SK-N-SH treated with all-trans-retinoic acid at 6 μM for 48 hours (cell line): ENCODE measurements around the gene USP17L11.
"Not testable (repeated sequence)": the region's sequence is repeated elsewhere in the genome, so short reads cannot be mapped to it uniquely, and the experiment has no call there.

Source experiments
- ARNTL ChIP-seq: fragments of 450-650 bp; formaldehyde crosslinking; IDR thresholded peaks from 2 replicates; pipeline ENCODE4 v1.5.0; 2020; ENCODE audit warnings: low read depth, mild to moderate bottlenecking, moderate library complexity, borderline replicate concordance
- BACH2 ChIP-seq: fragments of 250-450 bp; sonication (Bioruptor Pico); IDR thresholded peaks from 2 replicates; pipeline ENCODE4 v1.9.0; 2021; ENCODE audit warnings: mild to moderate bottlenecking, borderline replicate concordance
- CSDC2 ChIP-seq: fragments of 250-450 bp; sonication (Bioruptor Pico); IDR thresholded peaks from 2 replicates; pipeline ENCODE4 v1.5.0; 2020; ENCODE audit warnings: mild to moderate bottlenecking, moderate library complexity
- ESRRG ChIP-seq: fragments of 250-450 bp; sonication (Bioruptor Pico); IDR thresholded peaks from 2 replicates; pipeline ENCODE4 v1.6.1; 2021; ENCODE audit warnings: mild to moderate bottlenecking
- OSR1 ChIP-seq: fragments of 250-450 bp; sonication (Bioruptor Pico); IDR thresholded peaks from 2 replicates; pipeline ENCODE4 v1.8.0; 2022; ENCODE audit warnings: moderate library complexity, mild to moderate bottlenecking, inconsistent platforms
- PPARA ChIP-seq: fragments of 250-450 bp; sonication (Bioruptor Pico); IDR thresholded peaks from 2 replicates; pipeline ENCODE4 v1.5.0; 2020; ENCODE audit warnings: mild to moderate bottlenecking, borderline replicate concordance
- RARB ChIP-seq: fragments of 250-450 bp; sonication (Bioruptor Pico); IDR thresholded peaks from 2 replicates; pipeline ENCODE4 v1.8.0; 2021; ENCODE audit warnings: mild to moderate bottlenecking, moderate library complexity
- ZFP3 ChIP-seq: fragments of 250-450 bp; sonication (Bioruptor Pico); IDR thresholded peaks from 2 replicates; pipeline ENCODE4 v1.5.0; 2020; ENCODE audit warnings: mild to moderate bottlenecking, moderate library complexity
- ZFP30 ChIP-seq: fragments of 450-650 bp; formaldehyde crosslinking; IDR thresholded peaks from 2 replicates; pipeline ENCODE4 v1.5.0; 2022; ENCODE audit warnings: mild to moderate bottlenecking, moderate library complexity
- ZNF70 ChIP-seq: fragments of 450-650 bp; formaldehyde crosslinking; IDR thresholded peaks from 2 replicates; pipeline ENCODE4 v1.5.0; 2020; ENCODE audit warnings: mild to moderate bottlenecking, moderate library complexity
- ZNF8 ChIP-seq: fragments of 450-650 bp; formaldehyde crosslinking; IDR thresholded peaks from 2 replicates; pipeline ENCODE4 v1.5.0; 2020; ENCODE audit warnings: mild to moderate bottlenecking, moderate library complexity
- TF ChIP-seq, protein P1 (sequence below): fragments of 250-450 bp; sonication (Bioruptor Pico); IDR thresholded peaks from 2 replicates; pipeline ENCODE4 v1.8.0; 2021; ENCODE audit warnings: low read depth, mild to moderate bottlenecking, moderate library complexity, borderline replicate concordance
- TF ChIP-seq, protein P2 (sequence below): fragments of 250-450 bp; sonication (Bioruptor Pico); IDR thresholded peaks from 2 replicates; pipeline ENCODE4 v1.8.0; 2020; ENCODE audit warnings: mild to moderate bottlenecking, moderate library complexity, borderline replicate concordance
- TF ChIP-seq, protein P3 (sequence below): fragments of 250-450 bp; sonication (Bioruptor Pico); IDR thresholded peaks from 2 replicates; pipeline ENCODE4 v1.5.0; 2020; ENCODE audit warnings: mild to moderate bottlenecking, moderate library complexity

DNA sequence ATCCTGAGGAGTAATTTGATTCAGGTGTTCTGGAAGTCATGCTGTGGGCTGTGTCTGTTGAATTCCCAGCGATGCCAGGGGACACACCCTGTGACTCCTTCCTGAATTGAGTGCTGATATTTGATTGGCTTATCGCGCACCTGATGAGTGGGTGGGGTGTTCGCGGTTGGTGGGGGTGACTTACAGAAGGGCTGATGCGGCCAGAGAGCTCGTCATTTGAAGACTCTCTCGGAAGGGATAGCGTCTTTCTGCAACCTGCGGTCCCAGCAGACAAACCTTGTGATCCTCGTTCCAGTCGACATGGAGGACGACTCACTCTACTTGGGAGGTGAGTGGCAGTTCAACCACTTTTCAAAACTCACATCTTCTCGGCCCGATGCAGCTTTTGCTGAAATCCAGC lies 18.9 kb downstream of the USP17L11 start, which contains the start of gene USP17L15:
- not testable (repeated sequence) for TF ChIP-seq PPARA (CRISPR knock-in tag); ZNF8 (CRISPR knock-in tag); ARNTL (CRISPR knock-in tag); CSDC2 (CRISPR knock-in tag); RARB (CRISPR knock-in tag); OSR1 (CRISPR knock-in tag); ZFP30 (CRISPR knock-in tag); BACH2; ESRRG; ZNF70; ZFP3 (CRISPR knock-in tag)
- TF ChIP-seq, protein P1, sequence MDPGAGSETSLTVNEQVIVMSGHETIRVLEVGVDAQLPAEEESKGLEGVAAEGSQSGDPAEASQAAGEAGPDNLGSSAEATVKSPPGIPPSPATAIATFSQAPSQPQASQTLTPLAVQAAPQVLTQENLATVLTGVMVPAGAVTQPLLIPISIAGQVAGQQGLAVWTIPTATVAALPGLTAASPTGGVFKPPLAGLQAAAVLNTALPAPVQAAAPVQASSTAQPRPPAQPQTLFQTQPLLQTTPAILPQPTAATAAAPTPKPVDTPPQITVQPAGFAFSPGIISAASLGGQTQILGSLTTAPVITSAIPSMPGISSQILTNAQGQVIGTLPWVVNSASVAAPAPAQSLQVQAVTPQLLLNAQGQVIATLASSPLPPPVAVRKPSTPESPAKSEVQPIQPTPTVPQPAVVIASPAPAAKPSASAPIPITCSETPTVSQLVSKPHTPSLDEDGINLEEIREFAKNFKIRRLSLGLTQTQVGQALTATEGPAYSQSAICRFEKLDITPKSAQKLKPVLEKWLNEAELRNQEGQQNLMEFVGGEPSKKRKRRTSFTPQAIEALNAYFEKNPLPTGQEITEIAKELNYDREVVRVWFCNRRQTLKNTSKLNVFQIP (CRISPR knock-in tag): not testable (repeated sequence)
- TF ChIP-seq, protein P2, sequence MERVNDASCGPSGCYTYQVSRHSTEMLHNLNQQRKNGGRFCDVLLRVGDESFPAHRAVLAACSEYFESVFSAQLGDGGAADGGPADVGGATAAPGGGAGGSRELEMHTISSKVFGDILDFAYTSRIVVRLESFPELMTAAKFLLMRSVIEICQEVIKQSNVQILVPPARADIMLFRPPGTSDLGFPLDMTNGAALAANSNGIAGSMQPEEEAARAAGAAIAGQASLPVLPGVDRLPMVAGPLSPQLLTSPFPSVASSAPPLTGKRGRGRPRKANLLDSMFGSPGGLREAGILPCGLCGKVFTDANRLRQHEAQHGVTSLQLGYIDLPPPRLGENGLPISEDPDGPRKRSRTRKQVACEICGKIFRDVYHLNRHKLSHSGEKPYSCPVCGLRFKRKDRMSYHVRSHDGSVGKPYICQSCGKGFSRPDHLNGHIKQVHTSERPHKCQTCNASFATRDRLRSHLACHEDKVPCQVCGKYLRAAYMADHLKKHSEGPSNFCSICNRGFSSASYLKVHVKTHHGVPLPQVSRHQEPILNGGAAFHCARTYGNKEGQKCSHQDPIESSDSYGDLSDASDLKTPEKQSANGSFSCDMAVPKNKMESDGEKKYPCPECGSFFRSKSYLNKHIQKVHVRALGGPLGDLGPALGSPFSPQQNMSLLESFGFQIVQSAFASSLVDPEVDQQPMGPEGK: not testable (repeated sequence)
- TF ChIP-seq, protein P3, sequence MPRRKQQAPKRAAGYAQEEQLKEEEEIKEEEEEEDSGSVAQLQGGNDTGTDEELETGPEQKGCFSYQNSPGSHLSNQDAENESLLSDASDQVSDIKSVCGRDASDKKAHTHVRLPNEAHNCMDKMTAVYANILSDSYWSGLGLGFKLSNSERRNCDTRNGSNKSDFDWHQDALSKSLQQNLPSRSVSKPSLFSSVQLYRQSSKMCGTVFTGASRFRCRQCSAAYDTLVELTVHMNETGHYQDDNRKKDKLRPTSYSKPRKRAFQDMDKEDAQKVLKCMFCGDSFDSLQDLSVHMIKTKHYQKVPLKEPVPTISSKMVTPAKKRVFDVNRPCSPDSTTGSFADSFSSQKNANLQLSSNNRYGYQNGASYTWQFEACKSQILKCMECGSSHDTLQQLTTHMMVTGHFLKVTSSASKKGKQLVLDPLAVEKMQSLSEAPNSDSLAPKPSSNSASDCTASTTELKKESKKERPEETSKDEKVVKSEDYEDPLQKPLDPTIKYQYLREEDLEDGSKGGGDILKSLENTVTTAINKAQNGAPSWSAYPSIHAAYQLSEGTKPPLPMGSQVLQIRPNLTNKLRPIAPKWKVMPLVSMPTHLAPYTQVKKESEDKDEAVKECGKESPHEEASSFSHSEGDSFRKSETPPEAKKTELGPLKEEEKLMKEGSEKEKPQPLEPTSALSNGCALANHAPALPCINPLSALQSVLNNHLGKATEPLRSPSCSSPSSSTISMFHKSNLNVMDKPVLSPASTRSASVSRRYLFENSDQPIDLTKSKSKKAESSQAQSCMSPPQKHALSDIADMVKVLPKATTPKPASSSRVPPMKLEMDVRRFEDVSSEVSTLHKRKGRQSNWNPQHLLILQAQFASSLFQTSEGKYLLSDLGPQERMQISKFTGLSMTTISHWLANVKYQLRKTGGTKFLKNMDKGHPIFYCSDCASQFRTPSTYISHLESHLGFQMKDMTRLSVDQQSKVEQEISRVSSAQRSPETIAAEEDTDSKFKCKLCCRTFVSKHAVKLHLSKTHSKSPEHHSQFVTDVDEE: not testable (repeated sequence)
